Esophagus muscularis mucosa (tissue), 3 donors: Measurements from ENCODE around the gene TF.

Source experiments
- POLR2A ChIP-seq: fragments of 450-650 bp; IDR thresholded peaks from one replicate; pipeline ENCODE4 v1.6.1; 2017; ENCODE audit warnings: antibody characterized with exemption, moderate library complexity, mild to moderate bottlenecking, low read depth
- POLR2AphosphoS5 ChIP-seq, 2 donors: sonication (generic); formaldehyde crosslinking; IDR thresholded peaks; one replicate each; pipeline ENCODE4 v1.6.1; 2017; ENCODE audit warnings: antibody characterized with exemption in 2 of 2
- TF ChIP-seq, protein P1 (sequence below), 3 experiments: fragments of 200-600 bp in 2 of 3; fragments of 450-650 bp in 1 of 3; sonication (generic) in 2 of 3; IDR thresholded peaks; one replicate each; pipeline ENCODE4 v1.5.1; 2017 to 2019; ENCODE audit warnings: antibody characterized with exemption in 3 of 3, mild to moderate bottlenecking in 2 of 3, moderate library complexity in 1 of 3

DNA sequence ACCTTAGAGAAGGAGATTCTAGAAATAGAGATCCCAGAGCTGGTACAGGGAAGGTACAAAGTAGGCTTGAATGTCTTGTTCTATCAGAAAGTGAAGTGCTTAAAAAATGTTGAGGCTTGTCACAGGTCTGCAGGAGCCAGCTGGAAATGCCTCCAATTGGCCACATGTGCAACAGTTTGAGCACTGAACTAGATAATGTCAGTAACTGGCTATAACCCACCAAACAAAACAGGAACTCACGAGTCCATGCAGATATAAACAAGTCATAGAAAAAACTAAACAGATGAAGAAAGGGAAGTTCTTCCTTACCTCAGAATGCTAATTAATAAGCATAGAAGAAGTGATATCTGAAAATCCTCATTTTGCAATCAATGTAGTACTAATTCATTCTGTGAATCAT lies 11.9 kb upstream of the TF start:
- TF ChIP-seq, protein P1, sequence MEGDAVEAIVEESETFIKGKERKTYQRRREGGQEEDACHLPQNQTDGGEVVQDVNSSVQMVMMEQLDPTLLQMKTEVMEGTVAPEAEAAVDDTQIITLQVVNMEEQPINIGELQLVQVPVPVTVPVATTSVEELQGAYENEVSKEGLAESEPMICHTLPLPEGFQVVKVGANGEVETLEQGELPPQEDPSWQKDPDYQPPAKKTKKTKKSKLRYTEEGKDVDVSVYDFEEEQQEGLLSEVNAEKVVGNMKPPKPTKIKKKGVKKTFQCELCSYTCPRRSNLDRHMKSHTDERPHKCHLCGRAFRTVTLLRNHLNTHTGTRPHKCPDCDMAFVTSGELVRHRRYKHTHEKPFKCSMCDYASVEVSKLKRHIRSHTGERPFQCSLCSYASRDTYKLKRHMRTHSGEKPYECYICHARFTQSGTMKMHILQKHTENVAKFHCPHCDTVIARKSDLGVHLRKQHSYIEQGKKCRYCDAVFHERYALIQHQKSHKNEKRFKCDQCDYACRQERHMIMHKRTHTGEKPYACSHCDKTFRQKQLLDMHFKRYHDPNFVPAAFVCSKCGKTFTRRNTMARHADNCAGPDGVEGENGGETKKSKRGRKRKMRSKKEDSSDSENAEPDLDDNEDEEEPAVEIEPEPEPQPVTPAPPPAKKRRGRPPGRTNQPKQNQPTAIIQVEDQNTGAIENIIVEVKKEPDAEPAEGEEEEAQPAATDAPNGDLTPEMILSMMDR (IDR thresholded peaks at IDR 0.05) = no peak
- TF ChIP-seq POLR2AphosphoS5 (IDR thresholded peaks at IDR 0.05) (no peak), POLR2A (no peak)
